ENCODE measurements around the gene TUBG2. TPM values are rescaled to one million over a fixed set of nuclear protein-coding genes. Genes with fewer than 3 reads are reported as not detected.
"Not testable (repeated sequence)": the region's sequence is repeated elsewhere in the genome, so short reads cannot be mapped to it uniquely, and the experiment has no call there.

The TUBG2 gene
- total RNA-seq, 1 donor from 2014 or later, result 16.7 TPM

DNA sequence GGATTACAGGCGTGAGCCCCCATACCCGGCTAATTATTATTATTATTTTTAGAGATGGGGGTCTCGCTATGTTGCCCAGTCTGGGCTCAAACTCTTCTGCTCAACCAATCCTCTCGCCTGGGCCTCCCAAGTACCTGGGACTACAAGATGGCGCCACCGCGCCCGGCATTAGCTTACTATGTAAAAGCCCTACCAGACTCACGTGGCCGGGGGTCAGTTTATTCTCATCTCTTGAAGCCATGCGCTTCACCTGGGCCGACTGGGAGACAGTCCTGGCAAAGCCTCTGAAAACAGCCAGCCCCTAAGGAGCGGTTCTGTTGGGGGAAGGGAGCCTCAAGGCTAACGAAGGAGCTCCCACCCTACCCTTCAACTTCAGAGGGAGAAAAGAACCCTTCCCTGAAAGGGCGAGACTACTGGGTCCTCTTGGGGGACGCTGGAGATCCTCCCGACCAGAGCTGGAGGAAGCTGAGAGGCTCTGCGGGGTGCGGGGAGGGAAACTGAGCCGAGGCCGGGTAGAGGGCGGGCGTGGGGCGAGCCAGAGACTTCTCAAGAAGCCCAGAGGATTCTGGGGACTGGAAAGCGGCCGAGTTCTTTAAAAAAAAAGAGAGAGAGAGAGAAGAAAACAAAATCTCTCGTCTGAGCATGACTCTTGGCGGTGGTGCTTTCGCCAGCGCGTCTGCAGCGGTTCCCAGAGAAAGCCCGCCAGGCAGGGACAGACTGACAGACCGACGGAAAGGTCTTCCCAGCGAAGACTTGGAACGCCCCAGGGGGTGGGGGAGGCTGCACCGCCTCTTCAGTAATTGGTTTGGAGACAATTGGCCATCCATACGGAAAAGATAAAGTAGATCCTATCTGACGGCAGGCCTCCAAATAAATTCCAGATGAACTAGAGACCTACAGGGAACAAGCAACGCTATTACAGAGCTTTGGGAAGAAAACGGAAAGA is 5.6 kb upstream of the TUBG2 start:
- DNase-seq (ENCODE audit: low read depth), result no peak

GRCh38 chr17:42655528-42655927 is 3.6 kb upstream of the TUBG2 start:
- DNase-seq (ENCODE audit: low read depth), result no peak

DNA sequence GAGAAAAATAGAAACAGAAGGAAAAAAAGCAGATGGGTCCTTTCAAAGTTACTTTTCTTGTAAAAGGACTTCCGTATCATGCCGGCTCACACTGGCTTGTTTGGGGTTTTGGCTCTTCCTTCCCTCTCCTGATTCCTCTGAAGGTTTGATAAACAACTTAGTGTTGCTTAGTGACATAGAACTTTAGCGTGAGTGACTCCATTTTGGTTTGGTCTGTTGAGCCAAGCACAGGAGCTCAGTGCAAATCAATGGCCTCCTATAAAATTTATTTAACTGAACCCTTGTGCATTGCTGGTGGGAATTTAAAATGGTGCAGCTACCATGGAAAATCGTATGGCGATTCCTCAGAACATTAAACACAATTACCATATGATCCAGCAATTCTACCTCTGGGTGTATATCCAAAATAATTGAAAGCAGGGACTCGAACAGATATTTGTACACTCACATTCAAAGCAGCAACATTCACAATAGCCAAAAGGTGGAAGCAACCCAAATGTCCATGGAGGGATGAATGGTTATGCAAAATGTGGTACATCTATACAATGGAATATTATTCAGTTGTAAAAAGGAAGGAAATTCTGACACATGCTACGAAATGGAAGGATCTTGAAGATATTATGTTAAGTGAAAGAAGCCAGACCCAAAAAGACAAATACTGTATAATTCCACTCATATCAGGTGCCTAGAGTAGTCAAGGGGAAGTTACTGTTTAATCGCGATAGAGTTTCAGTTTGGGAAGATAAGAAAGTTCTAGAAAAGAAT is 1.1 kb upstream of the TUBG2 start:
- no peak for DNase-seq (ENCODE audit: low read depth)

DNA sequence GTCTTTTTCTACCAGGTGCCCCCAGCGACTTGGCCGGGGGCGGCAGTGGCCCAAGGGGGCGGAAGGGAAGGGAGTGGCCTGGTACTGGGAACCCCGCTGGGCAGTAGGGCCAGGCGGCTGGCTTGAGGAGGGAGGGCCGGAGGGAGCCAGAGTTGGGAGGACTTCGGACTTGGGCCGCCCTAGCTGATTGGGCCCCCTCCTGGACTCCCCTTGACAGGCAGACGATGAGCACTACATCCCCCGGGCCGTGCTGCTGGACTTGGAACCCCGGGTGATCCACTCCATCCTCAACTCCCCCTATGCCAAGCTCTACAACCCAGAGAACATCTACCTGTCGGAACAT is 819 bp downstream of the TUBG2 start:
- DNase-seq (ENCODE audit: low read depth), result not testable (repeated sequence)

- peak; percentile 43 for DNase-seq (ENCODE audit: low read depth)
Measured at GRCh38 chr17:42660692-42661345, 1.7 kb downstream of the TUBG2 start.

GRCh38 chr17:42665581-42666001 is 6.5 kb downstream of the TUBG2 start:
- no peak for DNase-seq (ENCODE audit: low read depth)

- DNase-seq (ENCODE audit: low read depth), result not testable (repeated sequence)
Measured at GRCh38 chr17:42666126-42666525, 7.0 kb downstream of the TUBG2 start.

- DNase-seq (ENCODE audit: low read depth), result peak; percentile 96
Measured at GRCh38 chr17:42667088-42667951, 8.2 kb downstream of the TUBG2 start.

- no peak for DNase-seq (ENCODE audit: low read depth)
Measured at GRCh38 chr17:42669705-42669976, 10.6 kb downstream of the TUBG2 start.

DNA sequence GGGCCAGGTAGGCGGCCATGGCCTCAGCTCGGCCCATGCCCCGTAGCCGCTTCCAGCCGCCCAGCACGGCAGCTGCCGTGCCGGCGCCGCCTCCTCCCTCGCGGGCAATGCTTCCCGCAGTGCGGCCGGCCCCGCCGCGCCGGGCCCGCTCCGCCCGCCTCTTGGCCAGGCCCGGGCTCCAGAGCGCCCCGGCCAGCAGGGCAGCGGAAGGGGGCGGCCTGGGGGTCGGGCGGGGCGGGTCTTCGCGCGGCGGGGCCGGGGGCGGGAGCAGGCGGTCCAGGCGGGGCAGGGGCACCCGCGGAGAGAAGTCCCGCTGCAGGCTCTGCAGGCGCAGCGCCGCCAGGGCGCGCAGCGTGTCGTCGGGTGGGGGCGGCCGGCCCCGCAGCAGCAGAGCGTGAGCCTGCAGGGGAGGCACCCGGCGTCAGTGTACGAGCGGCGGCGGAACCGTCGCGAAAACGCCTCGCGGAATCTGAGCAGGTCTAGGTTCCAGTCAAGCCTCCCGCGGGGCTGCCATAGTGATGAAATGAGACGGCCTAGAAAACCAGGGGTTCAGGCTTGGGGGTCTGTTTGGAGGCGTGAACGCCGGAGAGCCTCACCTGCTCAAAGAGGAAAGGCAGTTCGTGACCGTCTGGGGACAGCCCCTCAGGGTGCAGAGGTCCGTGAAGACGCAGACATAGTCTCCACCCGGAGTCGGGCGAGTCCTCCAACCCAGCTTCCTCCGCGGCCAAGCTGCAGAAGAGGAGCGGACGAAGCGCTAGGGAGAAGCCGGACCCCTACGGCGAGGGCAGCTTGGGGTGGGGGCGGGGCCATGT is 11.1 kb downstream of the TUBG2 start:
- DNase-seq (ENCODE audit: low read depth), result no peak

DNA sequence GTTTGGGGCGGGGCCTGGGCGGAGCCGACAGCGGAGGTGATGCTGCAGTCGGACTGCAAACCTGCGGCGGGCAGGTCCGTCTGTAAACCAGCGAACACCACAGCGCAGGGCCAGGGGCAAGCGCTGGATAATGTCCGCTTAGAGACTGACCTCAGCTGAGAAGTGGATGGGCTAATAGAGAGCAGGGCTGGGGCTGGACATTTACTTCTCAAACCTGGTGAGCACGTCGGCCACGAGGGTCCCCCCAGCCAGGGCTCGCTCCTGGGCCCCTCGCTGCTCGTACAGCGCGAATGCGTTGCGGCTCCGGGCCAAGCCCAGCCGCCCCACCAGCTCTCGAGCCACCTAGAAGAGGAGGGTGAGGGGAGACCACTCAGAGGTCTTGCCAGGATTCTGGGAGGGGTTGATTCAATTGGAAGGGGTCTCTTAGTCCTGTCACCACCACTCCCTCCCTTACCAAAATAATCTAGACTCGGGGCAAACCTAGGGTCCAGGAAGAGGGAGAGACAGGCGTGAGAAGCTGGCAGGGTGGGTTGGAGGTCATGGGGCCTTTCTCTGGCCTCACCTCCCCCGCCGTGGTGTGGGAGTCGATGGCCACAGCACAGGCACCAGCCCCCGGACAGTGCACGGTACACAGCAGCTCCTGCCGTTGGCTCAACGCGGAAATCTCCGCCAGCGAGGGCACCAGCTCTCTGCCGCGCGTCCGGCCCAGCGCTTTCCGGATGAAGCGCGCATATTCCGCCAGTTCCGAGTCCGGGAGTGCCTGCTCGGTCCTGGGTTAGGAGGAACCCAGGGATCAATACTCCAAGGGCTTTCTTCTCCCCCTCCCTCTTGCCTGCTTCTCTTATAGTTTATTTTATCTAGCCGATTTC is 11.9 kb downstream of the TUBG2 start:
- DNase-seq (ENCODE audit: low read depth), result no peak

GRCh38 chr17:42672038-42672437 is 13.0 kb downstream of the TUBG2 start:
- no peak for DNase-seq (ENCODE audit: low read depth)

DNA sequence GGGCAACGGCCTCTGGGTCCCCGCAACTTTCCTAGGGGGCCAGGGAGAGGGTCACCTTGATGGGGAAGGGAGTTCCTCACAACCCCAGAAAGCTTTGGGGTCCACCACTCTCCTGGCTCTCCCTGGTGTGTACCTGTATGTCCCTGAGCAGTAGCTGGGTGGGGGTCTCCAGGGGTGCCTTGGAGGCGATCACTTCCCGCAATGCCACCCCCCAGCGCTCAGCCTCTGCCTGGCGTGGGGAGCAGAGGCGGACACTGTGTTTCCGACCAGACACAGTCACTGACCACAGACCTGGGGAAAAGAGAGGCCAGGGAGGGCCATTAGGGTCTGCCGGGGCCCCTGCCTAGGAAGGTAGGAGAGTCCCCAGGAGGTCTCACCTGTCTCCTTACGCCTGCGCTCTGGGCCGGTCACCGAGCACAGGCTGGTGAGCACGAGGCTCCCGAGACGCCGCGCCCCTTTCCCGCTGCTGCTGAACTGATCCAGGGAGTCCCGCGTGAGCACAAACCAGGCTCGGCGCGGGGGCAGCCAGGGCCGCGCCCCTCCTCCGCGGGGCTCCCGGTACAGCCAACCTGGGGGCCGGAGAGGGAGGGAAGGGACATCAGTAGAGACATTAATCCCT is 14.3 kb downstream of the TUBG2 start:
- no peak for DNase-seq (ENCODE audit: low read depth)

- peak; percentile 82 for DNase-seq (ENCODE audit: low read depth)
Measured at GRCh38 chr17:42673885-42674754, 15.0 kb downstream of the TUBG2 start.

GRCh38 chr17:42674755-42675347 is 15.8 kb downstream of the TUBG2 start:
- DNase-seq (ENCODE audit: low read depth), result peak; percentile 75

- DNase-seq (ENCODE audit: low read depth), result peak; percentile 65
Measured at GRCh38 chr17:42675348-42675964, 16.4 kb downstream of the TUBG2 start.

- peak; percentile 60 for DNase-seq (ENCODE audit: low read depth)
Measured at GRCh38 chr17:42675965-42676423, 16.9 kb downstream of the TUBG2 start.

All from myocyte (in vitro differentiated cells).